H1 (cell line): ENCODE results near the gene DNAJB13. TPM values are rescaled to one million over a fixed set of nuclear protein-coding genes. Genes with fewer than 3 reads are reported as not detected.

Experiments
- CTCF ChIA-PET: fragments of 300-600 bp; sonication (Branson Sonifier 250); formaldehyde crosslinking; loops from one replicate; lab custom pipeline; 2021; ENCODE audit not compliant: partially characterized antibody; lab: Charles Lee
- POLR2A ChIA-PET: fragments of 300-600 bp; sonication (Branson Sonifier 250); formaldehyde crosslinking; loops from one replicate; lab custom pipeline; 2021; ENCODE audit warnings: inconsistent platforms; ENCODE audit not compliant: partially characterized antibody; lab: Charles Lee
- DNase-seq, 2 experiments: peaks; one replicate each; pipeline versions ENCODE4 v3.0.0 to v3.0.0-alpha.2; 2010 to 2022; ENCODE audit warnings: low spot score in 2 of 2, low read depth in 1 of 2, mixed read lengths in 1 of 2
- FAIRE-seq: peaks from 2 replicates; lab custom pipeline; 2011; peaks lifted over from hg19 to GRCh38; lab: Jason Lieb, UNC
- H2AFZ ChIP-seq: 2 replicates; pipeline ENCODE4 v1.8.1; 2012; ENCODE audit warnings: low read length, inconsistent platforms
- H2AK5ac ChIP-seq: 2 replicates; pipeline ENCODE4 v1.6.1; 2013; ENCODE audit warnings: low read depth, low read length
- H2BK120ac ChIP-seq: replicated peaks from 2 replicates; pipeline ENCODE3; 2013; ENCODE audit warnings: low read depth, low read length, inconsistent platforms
- H2BK12ac ChIP-seq: 2 replicates; pipeline ENCODE4 v1.6.1; 2013; ENCODE audit warnings: low read depth, low read length
- H2BK15ac ChIP-seq: 2 replicates; pipeline ENCODE4 v1.6.1; 2013; ENCODE audit warnings: low read length
- H2BK20ac ChIP-seq: 2 replicates; pipeline ENCODE4 v1.6.1; 2013; ENCODE audit warnings: low read length
- H2BK5ac ChIP-seq: 2 replicates; pipeline ENCODE4 v1.6.1; 2013; ENCODE audit warnings: low read depth, low read length
- H3K14ac ChIP-seq: 2 replicates; pipeline ENCODE4 v1.6.1; 2013; ENCODE audit warnings: inconsistent platforms; ENCODE audit not compliant: insufficient read length
- H3K18ac ChIP-seq: 2 replicates; pipeline ENCODE4 v1.6.1; 2013; ENCODE audit warnings: low read length; ENCODE audit errors: extremely low read depth
- H3K23ac ChIP-seq: 2 replicates; pipeline ENCODE4 v1.6.1; 2013; ENCODE audit warnings: inconsistent platforms; ENCODE audit not compliant: insufficient read length
- H3K23me2 ChIP-seq: 2 replicates; pipeline ENCODE4 v1.6.1; 2013; ENCODE audit warnings: low read depth, low read length
- H3K27ac ChIP-seq: 2 replicates; pipeline ENCODE4 v1.6.1; 2011; ENCODE audit warnings: low read depth, low read length, inconsistent platforms
- H3K27me3 ChIP-seq, 4 experiments: replicated peaks in 1 of 4; 1 replicate in 1 of 4; 2 replicates in 3 of 4; pipeline versions ENCODE4 v1.6.1 to v1.8.1; 2011 to 2013; ENCODE audit warnings: low read length in 3 of 4, mild to moderate bottlenecking in 3 of 4, inconsistent platforms in 2 of 4, mixed read lengths in 2 of 4, moderate library complexity in 1 of 4; ENCODE audit not compliant: control insufficient read depth in 3 of 4, insufficient read depth in 3 of 4; ENCODE audit errors: extremely low read depth in 1 of 4
- H3K36me3 ChIP-seq, 4 experiments: 2 replicates each; pipeline versions ENCODE4 v1.6.1 to v1.8.1; 2011 to 2013; ENCODE audit warnings: mild to moderate bottlenecking in 4 of 4, low read length in 3 of 4, moderate library complexity in 2 of 4, control low read depth in 1 of 4, inconsistent platforms in 1 of 4; ENCODE audit not compliant: insufficient read depth in 4 of 4, control insufficient read depth in 2 of 4
- H3K4ac ChIP-seq: replicated peaks from 2 replicates; pipeline ENCODE3; 2013; ENCODE audit warnings: low read length, low read depth, mixed read lengths, inconsistent platforms; ENCODE audit not compliant: insufficient read length
- H3K4me1 ChIP-seq, 4 experiments: replicated peaks in 1 of 4; 1 replicate in 1 of 4; 2 replicates in 3 of 4; pipeline versions ENCODE4 v1.6.1 to v1.8.1; 2011 to 2013; ENCODE audit warnings: low read length in 3 of 4, inconsistent platforms in 2 of 4, mixed read lengths in 1 of 4; ENCODE audit not compliant: insufficient read depth in 4 of 4, control insufficient read depth in 3 of 4
- H3K4me2 ChIP-seq, 2 experiments: 2 replicates each; pipeline versions ENCODE4 v1.6.1 to v1.8.1; 2011 to 2013; ENCODE audit warnings: low read depth in 2 of 2, low read length in 2 of 2, control low read depth in 1 of 2, inconsistent platforms in 1 of 2, mild to moderate bottlenecking in 1 of 2; ENCODE audit not compliant: insufficient read depth in 1 of 2
- H3K4me3 ChIP-seq, 4 experiments: fragments of 200-600, 300-600 bp in 1 of 4; sonication (generic), shearing (Covaris generic), sonication (Bioruptor Twin) in 1 of 4; 2 replicates each; pipeline versions ENCODE4 v1.5.1 to v1.8.1; 2011 to 2016; ENCODE audit warnings: low read length in 4 of 4, low read depth in 3 of 4, control low read depth in 2 of 4, inconsistent platforms in 2 of 4, mild to moderate bottlenecking in 2 of 4, mixed read lengths in 1 of 4, moderate library complexity in 1 of 4; ENCODE audit not compliant: insufficient read depth in 2 of 4; ENCODE audit errors: extremely low read depth in 1 of 4
- H3K56ac ChIP-seq: replicated peaks from 2 replicates; pipeline ENCODE3; 2013; ENCODE audit warnings: low read depth, mild to moderate bottlenecking, mixed read lengths, low read length, inconsistent platforms; ENCODE audit not compliant: insufficient read length
- H3K79me1 ChIP-seq: 2 replicates; pipeline ENCODE4 v1.6.1; 2013; ENCODE audit warnings: low read depth, low read length, control low read depth
- H3K79me2 ChIP-seq, 2 experiments: 2 replicates each; pipeline versions ENCODE4 v1.6.1 to v1.8.1; 2012 to 2013; ENCODE audit warnings: low read length in 2 of 2, mild to moderate bottlenecking in 2 of 2, inconsistent platforms in 1 of 2; ENCODE audit not compliant: insufficient read depth in 2 of 2, control insufficient read depth in 1 of 2
- H3K9ac ChIP-seq, 4 experiments: replicated peaks in 1 of 4; 1 replicate in 1 of 4; 2 replicates in 3 of 4; pipeline versions ENCODE4 v1.6.1 to v1.8.1; 2011 to 2013; ENCODE audit warnings: low read depth in 3 of 4, low read length in 3 of 4, control low read depth in 2 of 4, mild to moderate bottlenecking in 2 of 4, moderate library complexity in 2 of 4, inconsistent platforms in 1 of 4; ENCODE audit errors: extremely low read depth in 1 of 4
- H3K9me3 ChIP-seq, 2 experiments: 2 replicates each; pipeline versions ENCODE4 v1.6.1 to v1.8.1; 2012 to 2013; ENCODE audit warnings: mild to moderate bottlenecking in 2 of 2, moderate library complexity in 2 of 2, control low read depth in 1 of 2, inconsistent platforms in 1 of 2, low read depth in 1 of 2, low read length in 1 of 2, mixed read lengths in 1 of 2; ENCODE audit not compliant: insufficient read depth in 2 of 2
- H4K20me1 ChIP-seq, 2 experiments: replicated peaks in 1 of 2; 2 replicates each; pipeline versions ENCODE3 to v1.8.1; 2011 to 2013; ENCODE audit warnings: inconsistent platforms in 2 of 2, low read length in 2 of 2, mild to moderate bottlenecking in 1 of 2; ENCODE audit not compliant: insufficient read depth in 2 of 2, control insufficient read depth in 1 of 2
- H4K5ac ChIP-seq: 2 replicates; pipeline ENCODE4 v1.6.1; 2013; ENCODE audit warnings: low read length, low read depth, mixed read lengths, inconsistent platforms; ENCODE audit not compliant: insufficient read length
- H4K8ac ChIP-seq: 2 replicates; pipeline ENCODE4 v1.8.0; 2013; ENCODE audit warnings: mild to moderate bottlenecking, moderate library complexity, low read length, inconsistent platforms; ENCODE audit not compliant: insufficient read depth; ENCODE audit errors: extremely low read depth
- H4K91ac ChIP-seq: replicated peaks from 2 replicates; pipeline ENCODE3; 2013; ENCODE audit warnings: low read length, mixed read lengths, inconsistent platforms; ENCODE audit not compliant: insufficient read length
- BRCA1 ChIP-seq: IDR thresholded peaks from 2 replicates; pipeline ENCODE4 v1.6.1; 2012; ENCODE audit warnings: low read depth, low read length, improper control_type of control experiment
- MAFK ChIP-seq: IDR thresholded peaks from 2 replicates; pipeline ENCODE4 v1.6.1; 2012; ENCODE audit warnings: low read depth, mild to moderate bottlenecking, improper control_type of control experiment, low read length
- RBBP5 ChIP-seq: IDR thresholded peaks from 2 replicates; pipeline ENCODE4 v1.7.1; 2012; ENCODE audit warnings: low read depth, mild to moderate bottlenecking, inconsistent platforms, low read length, moderate library complexity, borderline replicate concordance
- SP1 ChIP-seq: IDR thresholded peaks from 2 replicates; pipeline ENCODE4 v1.6.1; 2011; ENCODE audit warnings: low read depth, low read length
- WGBS, 2 experiments: shearing (Covaris generic) in 1 of 2; methylation state at CpG; one replicate each; pipeline versions ENCODE4 v1.1.6 to v1.1.7; 2013 to 2015; ENCODE audit warnings: low lambda C conversion rate in 2 of 2, mixed read lengths in 2 of 2, inconsistent platforms in 1 of 2, low coverage in 1 of 2, missing lambda C conversion rate in 1 of 2; ENCODE audit not compliant: insufficient replicate concordance in 2 of 2, insufficient coverage in 1 of 2, insufficient read length in 1 of 2; ENCODE audit errors: extremely low coverage in 1 of 2, missing lambda C conversion rate in 1 of 2; 5-methylcytosine and 5-hydroxymethylcytosine counted together
- polyA plus RNA-seq, 7 experiments: library from polyadenylated mRNA; depleted of rRNA in 3 of 7; stranded (reverse) in 5 of 7; unstranded in 2 of 7; fragments of >200 nt in 5 of 7; fragments of 200-250 nt in 2 of 7; gene quantifications; 1 replicate in 5 of 7; 2 replicates in 1 of 7; 4 replicates in 1 of 7; pipeline versions ENCODE4 v1.2.1 to v1.2.3, GENCODE V29; 2011 to 2013; ENCODE audit warnings: missing spikeins in 2 of 7, mixed read lengths in 2 of 7
- total RNA-seq: library from RNA; stranded (reverse); fragmentation: NEBNext Ultra II Directional; extraction: Animal tissue kit (Norgen Biotek cat#: 25700); gene quantifications from 2 replicates; pipeline ENCODE4 v1.2.1, GENCODE V29; 2021

The DNAJB13 gene
- total and polyA plus RNA-seq, 2 of the 8 experiments (the other 6 are each of a cell fraction or from before 2014, with no cell fraction given), result 0.27 TPM; not detected in 1

- no peak overlapping the region for H3K4me3 ChIP-seq
- no peak overlapping the region for H2BK15ac ChIP-seq
- H3K27ac ChIP-seq, result no peak overlapping the region
- H3K4ac ChIP-seq, result no peak overlapping the region
- H3K36me3 ChIP-seq, result no peaks in the 10 kb centered on the region
- WGBS, 2 experiments, result 89% methylated on average over 6 of the region's 6 CpGs; no CpG with 5 or more reads in 1 of the 2 experiments
- no peaks in the 10 kb centered on the region for H3K79me1 ChIP-seq
- H3K9me3 ChIP-seq, result no peaks in the 10 kb centered on the region
- no peak overlapping the region for H4K8ac ChIP-seq
- no peak for DNase-seq
- H4K20me1 ChIP-seq, result no peaks in the 10 kb centered on the region
- no peak overlapping the region for H3K56ac ChIP-seq
- no peak overlapping the region for H3K18ac ChIP-seq
- no peak overlapping the region for H2AK5ac ChIP-seq
- H3K27me3 ChIP-seq, result no peaks in the 10 kb centered on the region
- H3K23me2 ChIP-seq, result no peaks in the 10 kb centered on the region
- no peak overlapping the region for H4K5ac ChIP-seq
- H2BK120ac ChIP-seq, result no peak overlapping the region
- no peak overlapping the region for H3K9ac ChIP-seq
- POLR2A ChIA-PET, result interaction anchor here (0.6 to 1.2 kb wide), 2 partner anchors 11 to 60 kb away, joined by 3 to 5 read pairs; no protein-coding TSS in a partner anchor
- no peak overlapping the region for H2BK5ac ChIP-seq
- no peak overlapping the region for H4K91ac ChIP-seq
- FAIRE-seq, result no peak
- H2BK12ac ChIP-seq, result no peak overlapping the region
- H3K4me2 ChIP-seq, result no peak overlapping the region
- no peak overlapping the region for H3K23ac ChIP-seq
- CTCF ChIA-PET, result no interaction called here
- H2AFZ ChIP-seq, result no peak overlapping the region
- peaks cover 0 to 4% (median 0%) of the 10 kb centered on the region in 4 experiments; a peak in 1 of 7 replicates for H3K4me1 ChIP-seq
- no peak overlapping the region for H2BK20ac ChIP-seq
- no peaks in the 10 kb centered on the region for H3K79me2 ChIP-seq
- no peak overlapping the region for H3K14ac ChIP-seq
- TF ChIP-seq SP1, result no peak
- no peak for TF ChIP-seq RBBP5
- no peak for TF ChIP-seq BRCA1
- TF ChIP-seq MAFK, result no peak
These were observed 40.7 kb downstream of the DNAJB13 start for GRCh38 chr11:73991471-73992006.
